Spleen (tissue), 7 donors: ENCODE results near the gene TRPM2.

ENCODE experiments used
- CTCF ChIP-seq, 11 experiments: fragments of 200-600 bp in 7 of 11; fragments of 450-650 bp in 4 of 11; sonication (generic) in 4 of 11; IDR thresholded peaks in 8 of 11; conservative IDR thresholded peaks in 3 of 11; 1 replicate in 7 of 11; 2 replicates in 4 of 11; pipeline versions ENCODE4 v1.4.0 to v1.8.0; 2016 to 2021; ENCODE audit warnings: antibody characterized with exemption in 11 of 11, inconsistent platforms in 4 of 11, mild to moderate bottlenecking in 1 of 11
- POLR2A ChIP-seq, 3 donors: fragments of 450-650 bp; IDR thresholded peaks; one replicate each; pipeline ENCODE4 v1.5.1; 2017; ENCODE audit warnings: antibody characterized with exemption in 3 of 3, mild to moderate bottlenecking in 1 of 3
- POLR2AphosphoS5 ChIP-seq, 3 donors: sonication (generic); formaldehyde crosslinking; IDR thresholded peaks; one replicate each; pipeline ENCODE4 v1.5.1; 2017; ENCODE audit warnings: antibody characterized with exemption in 3 of 3
- donor health status: DM: no; HTN: no; CAD: no; lungs with moderate emphysema.
- donor health status: DM: no; HTN: no; CAD: no.
- donor health status: DM: no; HTN: no; CAD: no.

- TF ChIP-seq CTCF (IDR thresholded peaks at IDR 0.05 in 8 of 11, conservative IDR thresholded peaks at IDR 0.05 in 3 of 11) (no peak), POLR2A (IDR thresholded peaks at IDR 0.05) (no peak), POLR2AphosphoS5 (IDR thresholded peaks at IDR 0.05) (no peak)
Observed at GRCh38 chr21:44415073-44416025, 61.9 kb downstream of the TRPM2 start.
